Subcutaneous adipose tissue (tissue), 4 donors: Measurements from ENCODE around the gene ACP7. TPM values are rescaled to one million over a fixed set of nuclear protein-coding genes. Genes with fewer than 3 reads are reported as not detected.

ENCODE experiments used
- total RNA-seq, 4 donors: library from RNA; depleted of rRNA; stranded (reverse); fragments of >200 nt; gene quantifications; one replicate each; pipeline ENCODE4 v1.1.0, GENCODE V29; 2016
- TF ChIP-seq, protein P1 (sequence below): fragments of 450-650 bp; IDR thresholded peaks from one replicate; pipeline ENCODE4 v1.5.1; 2016; ENCODE audit warnings: low read depth, mild to moderate bottlenecking, control low read depth, antibody characterized with exemption, moderate library complexity

The ACP7 gene
- total RNA-seq, 4 donors from 2014 or later: not detected

DNA sequence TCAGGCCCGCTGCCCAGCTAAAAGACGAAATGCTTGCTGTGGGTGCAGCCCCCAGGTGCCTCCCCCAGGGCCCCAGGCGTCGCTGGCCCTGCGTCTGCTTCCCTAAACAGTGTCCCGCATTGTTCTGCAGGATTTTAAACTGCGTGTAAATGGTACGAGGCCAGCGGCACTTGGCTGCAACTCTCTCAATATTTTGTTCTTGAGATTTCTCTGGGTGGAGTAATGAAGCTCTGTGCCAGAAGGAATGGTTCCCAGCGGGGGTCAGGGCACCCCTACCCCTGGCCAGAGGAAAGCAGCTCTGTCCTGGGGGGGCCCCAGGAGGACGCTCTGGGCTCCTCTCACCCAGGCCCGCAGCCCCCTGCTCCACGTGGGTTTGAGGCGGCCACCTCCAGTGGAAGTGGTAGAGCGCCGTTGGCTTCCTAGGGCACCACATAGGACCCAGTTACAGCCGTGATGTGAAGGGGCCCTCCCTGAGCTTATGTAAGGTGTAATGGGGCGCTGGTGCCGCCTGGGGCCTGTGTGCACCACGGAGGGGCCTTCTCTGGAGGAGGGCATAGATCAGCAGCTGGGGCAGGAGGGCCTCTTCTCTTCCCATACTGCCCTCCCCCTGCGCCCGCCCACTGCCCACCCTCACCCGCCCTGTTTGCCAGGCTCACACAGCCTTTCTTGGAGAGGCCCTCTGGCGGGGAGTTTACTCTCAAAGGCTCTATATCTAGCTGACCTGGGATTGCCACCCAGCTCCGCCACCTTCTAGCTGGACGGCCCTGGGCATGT lies 61.2 kb downstream of the ACP7 start:
- TF ChIP-seq, protein P1, sequence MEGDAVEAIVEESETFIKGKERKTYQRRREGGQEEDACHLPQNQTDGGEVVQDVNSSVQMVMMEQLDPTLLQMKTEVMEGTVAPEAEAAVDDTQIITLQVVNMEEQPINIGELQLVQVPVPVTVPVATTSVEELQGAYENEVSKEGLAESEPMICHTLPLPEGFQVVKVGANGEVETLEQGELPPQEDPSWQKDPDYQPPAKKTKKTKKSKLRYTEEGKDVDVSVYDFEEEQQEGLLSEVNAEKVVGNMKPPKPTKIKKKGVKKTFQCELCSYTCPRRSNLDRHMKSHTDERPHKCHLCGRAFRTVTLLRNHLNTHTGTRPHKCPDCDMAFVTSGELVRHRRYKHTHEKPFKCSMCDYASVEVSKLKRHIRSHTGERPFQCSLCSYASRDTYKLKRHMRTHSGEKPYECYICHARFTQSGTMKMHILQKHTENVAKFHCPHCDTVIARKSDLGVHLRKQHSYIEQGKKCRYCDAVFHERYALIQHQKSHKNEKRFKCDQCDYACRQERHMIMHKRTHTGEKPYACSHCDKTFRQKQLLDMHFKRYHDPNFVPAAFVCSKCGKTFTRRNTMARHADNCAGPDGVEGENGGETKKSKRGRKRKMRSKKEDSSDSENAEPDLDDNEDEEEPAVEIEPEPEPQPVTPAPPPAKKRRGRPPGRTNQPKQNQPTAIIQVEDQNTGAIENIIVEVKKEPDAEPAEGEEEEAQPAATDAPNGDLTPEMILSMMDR: no peak

DNA sequence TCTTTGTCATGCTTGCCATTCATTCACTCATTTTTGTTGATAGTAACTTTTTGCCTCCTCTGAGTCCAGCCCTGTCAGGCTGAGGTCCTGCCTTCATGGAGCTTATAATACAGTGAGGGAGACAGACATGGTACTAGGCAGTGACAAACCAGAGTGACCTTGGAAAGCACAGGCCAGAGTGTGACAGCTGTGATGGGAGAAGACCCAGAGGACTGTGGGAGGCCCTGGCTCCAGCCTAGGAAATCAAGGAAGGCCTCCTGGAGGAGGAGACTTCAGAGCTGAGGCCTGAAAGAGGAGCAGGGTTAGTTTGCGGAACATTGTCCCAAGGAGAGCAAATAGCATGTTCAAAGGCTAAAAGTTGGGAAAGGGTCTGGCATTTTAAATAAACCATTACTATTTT lies 61.9 kb downstream of the ACP7 start:
- TF ChIP-seq, protein P1: no peak

DNA sequence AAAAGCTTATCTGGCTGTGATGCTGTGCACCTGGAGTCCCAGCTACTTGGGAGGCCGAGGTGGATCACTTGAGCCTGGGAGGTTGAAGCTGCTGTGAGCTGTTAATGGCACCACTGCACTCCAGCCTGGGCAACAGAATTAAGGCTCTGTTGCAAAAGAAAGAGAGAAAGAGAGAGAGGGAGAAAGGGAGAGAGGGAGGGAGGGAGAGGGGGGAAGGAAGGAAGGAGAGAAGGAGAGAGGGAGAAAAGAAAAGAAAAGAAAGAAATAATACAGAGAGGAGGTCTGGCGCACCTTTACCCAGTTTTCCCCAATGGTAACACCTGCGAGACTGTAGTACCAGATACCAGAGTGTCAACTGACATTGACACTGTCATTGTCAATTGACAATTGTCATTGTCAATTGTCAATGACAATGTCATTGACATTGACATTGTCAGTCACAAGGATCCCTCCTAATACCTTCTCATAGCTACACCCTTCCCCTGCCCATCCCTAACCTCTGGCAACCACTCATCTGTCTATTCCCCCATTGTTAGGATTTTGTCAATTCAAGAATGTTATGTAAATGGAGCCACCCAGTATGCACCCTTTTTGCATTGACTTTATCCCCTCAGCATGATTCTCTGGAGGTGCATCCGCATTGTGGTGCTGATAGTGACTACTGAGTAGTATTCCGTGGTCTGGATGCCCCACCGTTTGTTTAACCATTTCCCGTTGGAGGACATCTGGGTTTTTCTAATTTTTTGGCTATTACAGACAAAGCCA lies 62.7 kb downstream of the ACP7 start:
- TF ChIP-seq, protein P1: no peak

DNA sequence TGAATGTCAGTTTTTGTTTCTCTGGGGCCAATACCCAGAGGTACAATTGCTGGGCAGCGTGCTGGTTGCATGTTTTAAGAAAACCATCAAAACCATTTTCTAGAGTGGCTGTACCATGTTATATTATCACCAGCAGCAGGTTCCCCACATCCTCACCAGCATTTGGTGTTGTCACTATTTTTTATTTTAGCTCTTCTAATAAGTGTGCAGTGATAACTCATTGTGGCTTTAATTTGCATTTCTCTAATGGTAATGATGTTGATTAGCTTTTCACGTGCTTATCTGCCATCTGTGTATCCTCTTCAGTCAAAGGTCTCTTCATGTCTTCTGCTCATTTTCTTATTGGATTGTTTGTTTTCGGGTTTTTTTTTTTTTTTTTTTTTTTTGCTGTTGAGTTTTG lies 63.3 kb downstream of the ACP7 start:
- TF ChIP-seq, protein P1: no peak

DNA sequence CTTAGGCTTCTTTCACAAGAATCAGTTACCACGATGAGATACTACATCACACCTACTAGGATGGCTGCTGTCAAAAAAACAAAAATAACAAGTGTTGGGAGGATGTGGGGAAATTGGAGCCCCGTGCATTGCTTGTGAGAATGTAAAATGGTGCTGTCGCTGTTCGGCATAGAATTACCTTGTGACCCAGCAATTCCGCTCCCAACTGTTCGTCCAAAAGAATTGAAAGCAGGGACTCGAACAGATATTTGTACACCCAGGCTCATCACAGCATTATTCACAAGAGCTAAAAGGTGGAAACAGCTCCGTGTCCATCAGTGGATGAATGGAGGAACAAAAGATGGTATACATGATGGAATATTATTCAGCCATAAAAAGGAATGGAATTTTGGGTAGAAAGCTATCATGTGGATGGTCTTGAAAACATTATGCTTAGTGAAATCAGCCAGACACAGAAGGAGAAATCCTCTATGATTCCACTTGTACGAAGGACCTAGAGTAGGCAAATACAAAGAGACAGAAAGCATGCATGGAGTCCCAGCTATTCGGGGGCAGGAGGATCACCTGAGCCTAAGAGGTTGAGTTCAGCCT lies 64.9 kb downstream of the ACP7 start:
- TF ChIP-seq, protein P1: no peak

DNA sequence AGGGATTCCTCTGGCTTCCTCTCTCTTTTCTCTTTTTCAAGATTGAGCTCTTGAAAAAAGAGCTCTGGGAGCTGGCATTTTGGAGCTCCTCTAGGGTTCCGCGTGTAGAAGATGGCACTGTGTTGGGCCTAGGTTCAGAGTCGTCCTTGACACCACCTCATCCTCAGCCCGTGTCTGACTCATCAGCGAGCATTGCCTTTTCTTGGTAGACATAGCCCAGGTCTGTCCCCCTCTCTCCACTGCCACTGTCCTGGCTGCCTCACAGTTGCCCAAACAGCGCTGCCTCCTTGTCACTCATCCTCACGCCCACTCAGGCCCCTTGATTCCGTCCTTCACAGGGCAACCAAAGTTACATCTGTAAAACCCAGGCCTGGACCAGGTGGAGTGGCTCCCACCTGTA lies 66.1 kb downstream of the ACP7 start:
- TF ChIP-seq, protein P1: no peak

DNA sequence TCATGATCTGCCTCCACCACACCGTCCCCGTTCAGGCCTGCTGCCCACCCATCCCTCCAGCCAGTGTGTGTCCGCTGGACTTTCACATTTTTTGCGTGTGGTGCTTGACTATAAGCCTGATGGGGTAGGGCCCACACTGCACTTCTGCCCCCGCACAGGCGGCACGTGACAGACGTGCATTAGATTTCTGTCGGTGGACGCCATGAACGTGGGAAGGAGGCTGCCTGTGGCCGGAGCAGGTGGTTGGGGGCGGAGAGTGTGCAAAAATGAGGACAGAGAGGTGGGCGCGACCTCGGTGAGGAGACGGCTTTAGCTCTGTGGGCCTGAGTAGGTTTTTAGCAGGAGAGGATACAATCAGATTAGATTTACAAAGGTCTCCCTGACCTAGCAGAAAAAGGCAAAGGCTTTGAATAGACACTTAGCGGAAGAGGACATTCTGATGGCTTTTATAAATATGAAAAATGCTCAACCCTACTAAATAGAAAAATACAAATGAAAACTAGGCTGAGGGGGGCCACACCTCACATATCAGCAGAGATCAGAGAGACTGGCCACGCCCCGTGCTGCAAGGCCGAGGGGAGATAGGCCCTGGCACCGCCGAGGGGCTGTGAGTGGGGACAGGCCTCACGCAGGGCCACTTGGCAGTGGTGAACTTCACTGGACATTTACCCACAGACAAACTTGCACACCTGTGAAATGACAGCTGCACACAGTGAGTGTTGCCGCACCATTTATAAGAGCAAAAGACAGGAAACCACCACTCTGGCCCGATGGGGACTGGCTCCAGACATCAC lies 66.8 kb downstream of the ACP7 start:
- TF ChIP-seq, protein P1: no peak
